Myometrial cell (primary cell): ENCODE data around the gene SERPINA3. TPM values are rescaled to one million over a fixed set of nuclear protein-coding genes. Genes with fewer than 3 reads are reported as not detected.

Experiments
- total RNA-seq: library from RNA; depleted of rRNA; stranded (reverse); fragments of >200 nt; gene quantifications from 2 replicates; pipeline ENCODE4 v1.2.3, GENCODE V29; 2015

The SERPINA3 gene
- 1.2 and 1.4 TPM in 2 replicates for total RNA-seq

DNA sequence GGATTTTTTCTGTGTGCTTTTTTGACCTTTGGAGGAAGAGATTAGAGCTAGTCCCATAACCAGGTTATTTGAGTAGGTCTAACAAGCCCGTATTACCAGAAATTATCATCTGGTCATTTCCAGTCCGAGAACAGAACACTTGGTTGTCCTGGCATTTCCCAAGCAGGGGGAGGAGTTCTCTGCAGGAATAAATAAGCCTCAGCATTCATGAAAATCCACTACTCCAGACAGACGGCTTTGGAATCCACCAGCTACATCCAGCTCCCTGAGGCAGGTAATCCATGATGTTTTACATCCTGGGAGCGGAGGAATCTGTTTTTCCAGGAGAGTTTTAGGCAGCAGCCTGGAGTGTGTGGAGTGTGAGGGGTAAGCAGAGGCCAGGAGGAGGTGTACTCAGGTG lies at the start of gene SERPINA3:
TSS of gene SERPINA3 (plus strand) at position 218 of the 400 bp plus-strand sequence. CDS start 2,051 bp downstream, outside the sequence.

DNA sequence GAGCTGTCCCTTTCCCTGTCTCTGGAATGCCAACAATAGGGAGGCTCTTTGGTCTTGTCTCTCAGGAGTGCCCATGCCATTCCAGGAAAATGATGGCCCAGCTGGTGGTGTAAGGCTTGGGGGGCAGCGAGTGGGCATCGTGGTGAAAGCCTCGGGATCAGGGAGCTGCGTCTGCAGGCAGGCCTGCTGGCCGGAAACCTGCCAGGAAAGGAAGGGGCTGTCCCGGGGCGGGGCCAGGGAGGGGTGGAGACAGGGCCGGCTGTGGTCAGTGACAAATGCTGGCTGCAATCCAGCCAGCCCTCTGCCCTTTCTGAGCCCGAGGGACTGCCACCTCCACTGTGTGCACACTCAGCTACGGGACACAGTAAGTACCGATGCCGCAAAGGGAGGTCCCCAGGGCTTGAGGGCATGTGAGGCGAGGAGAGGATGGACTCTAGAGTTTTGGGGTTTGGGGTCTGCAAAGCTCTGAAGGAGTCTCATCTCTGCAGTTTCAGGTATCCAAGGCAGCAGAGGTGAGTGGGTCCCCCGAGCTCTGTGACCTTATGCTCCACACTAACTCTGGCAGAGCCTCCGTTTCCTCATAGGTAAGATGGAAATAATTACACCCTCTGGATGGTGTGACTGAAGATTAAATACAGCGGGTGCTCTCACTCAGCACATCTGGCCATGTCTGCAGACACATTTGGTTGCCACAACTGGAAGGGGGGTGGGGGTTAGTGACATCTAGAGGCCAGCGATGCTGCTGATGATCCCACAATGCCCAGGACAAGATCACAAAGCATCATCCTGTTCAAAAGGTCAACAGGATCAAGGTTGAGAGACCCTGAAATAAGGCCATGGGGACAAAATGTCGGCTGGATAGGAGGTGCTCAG lies 30.8 kb upstream of the SERPINA3 start, which contains the start of gene SERPINA5:
TSS of gene SERPINA5 (plus strand) at position 300 of the 873 bp plus-strand sequence. CDS start 5,937 bp downstream, outside the sequence.

Other genes starting within 250 kb of the SERPINA3 start
- not detected in 2 replicates for gene SERPINA2, start 245.7 kb upstream of the SERPINA3 start, total RNA-seq
- 0.86 and 1.6 TPM in 2 replicates for gene SERPINA1, start 223.8 kb upstream of the SERPINA3 start, total RNA-seq
- gene SERPINA11, start 159.6 kb upstream of the SERPINA3 start, total RNA-seq = not detected in 2 replicates
- not detected in 2 replicates for gene SERPINA9, start 136.2 kb upstream of the SERPINA3 start, total RNA-seq
- not detected in 2 replicates for gene SERPINA12, start 102.9 kb upstream of the SERPINA3 start, total RNA-seq
- not detected in 2 replicates for gene SERPINA4, start 50.9 kb upstream of the SERPINA3 start, total RNA-seq
- gene SERPINA5, start 31.0 kb upstream of the SERPINA3 start, total RNA-seq = not detected in 2 replicates
- gene GSC, start 157.7 kb downstream of the SERPINA3 start, total RNA-seq = 0.58 TPM in 1 of 2 replicates, not detected in the other